ENCODE measurements around the gene DOCK9. TPM values are rescaled to one million over a fixed set of nuclear protein-coding genes. Genes with fewer than 3 reads are reported as not detected.

DOCK9 gene
- total and polyA plus RNA-seq, 9 of the 15 experiments (the other 6 are each of a cell fraction or from before 2014, with no cell fraction given), result 3.5 to 25.3 (median 16.7) TPM

DNA sequence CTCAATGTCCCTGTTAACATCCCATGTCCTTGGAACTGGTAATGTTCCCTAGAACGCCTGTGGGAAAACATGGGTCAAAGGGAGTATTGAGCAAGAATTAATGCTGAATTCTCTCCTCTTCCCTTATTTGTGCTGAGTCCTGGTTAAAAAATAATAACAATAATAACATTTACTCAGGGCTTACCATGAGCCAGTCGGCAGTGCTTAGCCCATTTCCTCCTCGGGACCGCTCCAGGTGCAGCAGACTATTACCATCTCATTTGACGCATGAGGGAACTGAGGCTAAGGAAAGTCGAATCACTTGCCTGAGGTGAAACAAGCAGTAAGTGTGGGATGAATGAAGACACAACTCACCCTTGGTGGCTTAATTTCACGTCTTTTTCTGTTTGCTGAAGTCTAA, 191.8 kb downstream of the DOCK9 start:
- 9% methylated on average over 7 of the region's 7 CpGs for WGBS (ENCODE audit: insufficient coverage, low coverage, missing lambda C conversion rate)
- DNase-seq (ENCODE audit: extremely low read depth in 1 of 4, low spot score in 3 of 4) (no peak), FAIRE-seq (no peak), ATAC-seq (no peak)
- ChIA-PET CTCF (ENCODE audit: low intra/inter-chr PET ratio) (no interaction called here), POLR2A (no interaction called here)
- Histone ChIP-seq H4K20me1 (replicated peaks; ENCODE audit: control insufficient read depth, insufficient read depth, low read length) (no peaks in the 10 kb centered on the region), H3K27me3 (ENCODE audit: control insufficient read depth in 2 of 2, insufficient read depth in 2 of 2, low read length in 2 of 2) (peaks cover 10 to 59% of the 10 kb centered on the region in 2 experiments; a peak in 4 of 5 replicates), H3K79me2 (ENCODE audit: control insufficient read depth, insufficient read depth, low read length) (no peaks in the 10 kb centered on the region), H3K4me2 (ENCODE audit: insufficient read depth, low read length) (no peak overlapping the region), H3K9me1 (ENCODE audit: control insufficient read depth, insufficient read depth, low read length) (no peaks in the 10 kb centered on the region), H3K4me3 (no peak overlapping the region), H2AFZ (ENCODE audit: low read depth, low read length) (no peak overlapping the region), H3K36me3 (ENCODE audit: control insufficient read depth, insufficient read depth, low read length) (no peaks in the 10 kb centered on the region), H3K27ac (ENCODE audit: extremely low read depth, low read depth, low read length) (no peak overlapping the region), H3K9ac (ENCODE audit: insufficient read depth in 1 of 2, low read depth in 2 of 2, low read length in 2 of 2) (no peak overlapping the region), H3K4me1 (replicated peaks in 1 of 2; ENCODE audit: control insufficient read depth in 2 of 2, insufficient read depth in 2 of 2, low read length in 2 of 2) (no peaks in the 10 kb centered on the region), H3K9me3 (replicated peaks; ENCODE audit: control insufficient read depth, insufficient read depth, low read depth, low read length) (no peaks in the 10 kb centered on the region)
- intact Hi-C loops (cut with micrococcal nuclease) (no loop called here), in situ Hi-C loops (cut with MboI) (no loop called here)
- BruUV-seq (replicated peaks), result no TSS peak
- TF ChIP-seq ZNF583 (CRISPR knock-in tag; IDR thresholded peaks at IDR 0.05) (no peak), ZNF589 (CRISPR knock-in tag; IDR thresholded peaks at IDR 0.05; ENCODE audit: low read depth) (no peak), HMG20A (CRISPR knock-in tag; conservative IDR thresholded peaks at IDR 0.05) (no peak), LEF1 (IDR thresholded peaks at IDR 0.05) (no peak), ZNF184 (CRISPR knock-in tag; IDR thresholded peaks at IDR 0.05) (no peak), HDAC6 (IDR thresholded peaks at IDR 0.05; ENCODE audit: low read depth, low read length) (no peak), MCM2 (IDR thresholded peaks at IDR 0.05; ENCODE audit: low read depth) (no peak), ZEB2 (IDR thresholded peaks at IDR 0.05) (no peak), SOX6 (IDR thresholded peaks at IDR 0.05) (no peak), RBM25 (IDR thresholded peaks at IDR 0.05; ENCODE audit: low read depth, low read length, severe bottlenecking) (no peak), DDX20 (tag; IDR thresholded peaks at IDR 0.05; ENCODE audit: low read depth) (no peak), CHCHD3 (CRISPR knock-in tag; IDR thresholded peaks at IDR 0.05) (no peak)
- TF ChIP-seq, protein P1, sequence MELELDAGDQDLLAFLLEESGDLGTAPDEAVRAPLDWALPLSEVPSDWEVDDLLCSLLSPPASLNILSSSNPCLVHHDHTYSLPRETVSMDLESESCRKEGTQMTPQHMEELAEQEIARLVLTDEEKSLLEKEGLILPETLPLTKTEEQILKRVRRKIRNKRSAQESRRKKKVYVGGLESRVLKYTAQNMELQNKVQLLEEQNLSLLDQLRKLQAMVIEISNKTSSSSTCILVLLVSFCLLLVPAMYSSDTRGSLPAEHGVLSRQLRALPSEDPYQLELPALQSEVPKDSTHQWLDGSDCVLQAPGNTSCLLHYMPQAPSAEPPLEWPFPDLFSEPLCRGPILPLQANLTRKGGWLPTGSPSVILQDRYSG (tag; conservative IDR thresholded peaks at IDR 0.05; ENCODE audit: low read depth), result no peak
- TF ChIP-seq, protein P2, sequence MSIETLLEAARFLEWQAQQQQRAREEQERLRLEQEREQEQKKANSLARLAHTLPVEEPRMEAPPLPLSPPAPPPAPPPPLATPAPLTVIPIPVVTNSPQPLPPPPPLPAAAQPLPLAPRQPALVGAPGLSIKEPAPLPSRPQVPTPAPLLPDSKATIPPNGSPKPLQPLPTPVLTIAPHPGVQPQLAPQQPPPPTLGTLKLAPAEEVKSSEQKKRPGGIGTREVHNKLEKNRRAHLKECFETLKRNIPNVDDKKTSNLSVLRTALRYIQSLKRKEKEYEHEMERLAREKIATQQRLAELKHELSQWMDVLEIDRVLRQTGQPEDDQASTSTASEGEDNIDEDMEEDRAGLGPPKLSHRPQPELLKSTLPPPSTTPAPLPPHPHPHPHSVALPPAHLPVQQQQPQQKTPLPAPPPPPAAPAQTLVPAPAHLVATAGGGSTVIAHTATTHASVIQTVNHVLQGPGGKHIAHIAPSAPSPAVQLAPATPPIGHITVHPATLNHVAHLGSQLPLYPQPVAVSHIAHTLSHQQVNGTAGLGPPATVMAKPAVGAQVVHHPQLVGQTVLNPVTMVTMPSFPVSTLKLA (conservative IDR thresholded peaks at IDR 0.05), result no peak
- TF ChIP-seq, protein P3, sequence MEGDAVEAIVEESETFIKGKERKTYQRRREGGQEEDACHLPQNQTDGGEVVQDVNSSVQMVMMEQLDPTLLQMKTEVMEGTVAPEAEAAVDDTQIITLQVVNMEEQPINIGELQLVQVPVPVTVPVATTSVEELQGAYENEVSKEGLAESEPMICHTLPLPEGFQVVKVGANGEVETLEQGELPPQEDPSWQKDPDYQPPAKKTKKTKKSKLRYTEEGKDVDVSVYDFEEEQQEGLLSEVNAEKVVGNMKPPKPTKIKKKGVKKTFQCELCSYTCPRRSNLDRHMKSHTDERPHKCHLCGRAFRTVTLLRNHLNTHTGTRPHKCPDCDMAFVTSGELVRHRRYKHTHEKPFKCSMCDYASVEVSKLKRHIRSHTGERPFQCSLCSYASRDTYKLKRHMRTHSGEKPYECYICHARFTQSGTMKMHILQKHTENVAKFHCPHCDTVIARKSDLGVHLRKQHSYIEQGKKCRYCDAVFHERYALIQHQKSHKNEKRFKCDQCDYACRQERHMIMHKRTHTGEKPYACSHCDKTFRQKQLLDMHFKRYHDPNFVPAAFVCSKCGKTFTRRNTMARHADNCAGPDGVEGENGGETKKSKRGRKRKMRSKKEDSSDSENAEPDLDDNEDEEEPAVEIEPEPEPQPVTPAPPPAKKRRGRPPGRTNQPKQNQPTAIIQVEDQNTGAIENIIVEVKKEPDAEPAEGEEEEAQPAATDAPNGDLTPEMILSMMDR (IDR thresholded peaks at IDR 0.05 in 2 of 3, conservative IDR thresholded peaks at IDR 0.05 in 1 of 3; ENCODE audit: insufficient read depth in 2 of 3, low read depth in 1 of 3, low read length in 3 of 3), result no peak

All from K562 (cell line).